ENCODE measurements around the gene OR9Q2.
"Not testable (repeated sequence)": the region's sequence is repeated elsewhere in the genome, so short reads cannot be mapped to it uniquely, and the experiment has no call there.

OR9Q2 gene

GRCh38 chr11:58199271-58199670 lies 10.4 kb downstream of the OR9Q2 start:
- no peak for TF ChIP-seq CTCF (IDR thresholded peaks at IDR 0.05; ENCODE audit: borderline replicate concordance, insufficient read depth, low read depth, low read length)
- H3K4me3 ChIP-seq (ENCODE audit: low read depth, low read length) = no peak overlapping the region

- TF ChIP-seq CTCF (IDR thresholded peaks at IDR 0.05; ENCODE audit: borderline replicate concordance, insufficient read depth, low read depth, low read length) = no peak
- no peak within 1 kb of the TSS for H3K4me3 ChIP-seq (ENCODE audit: low read depth, low read length)
Observed at GRCh38 chr11:58204042-58204441, 15.2 kb downstream of the OR9Q2 start, which contains the start of gene OR1S2. TSS of gene OR1S2 (minus strand) at chr11:58204142. CDS start at chr11:58204142, 0 bp downstream.

GRCh38 chr11:58212420-58212819 lies 23.6 kb downstream of the OR9Q2 start, which contains the start of gene OR1S1:
TSS of gene OR1S1 (plus strand) at chr11:58212720.
- not testable (repeated sequence) for H3K4me3 ChIP-seq (ENCODE audit: low read depth, low read length)

- no peak for TF ChIP-seq CTCF (IDR thresholded peaks at IDR 0.05; ENCODE audit: borderline replicate concordance, insufficient read depth, low read depth, low read length)
- H3K4me3 ChIP-seq (ENCODE audit: low read depth, low read length) = no peak overlapping the region
Observed at GRCh38 chr11:58216476-58216875, 27.6 kb downstream of the OR9Q2 start.

- H3K4me3 ChIP-seq (ENCODE audit: low read depth, low read length) = no peak overlapping the region
- TF ChIP-seq CTCF (IDR thresholded peaks at IDR 0.05; ENCODE audit: borderline replicate concordance, insufficient read depth, low read depth, low read length) = no peak
Observed at GRCh38 chr11:58222721-58223120, 33.9 kb downstream of the OR9Q2 start.

GRCh38 chr11:58227956-58228615 lies 39.2 kb downstream of the OR9Q2 start:
- no peak for TF ChIP-seq CTCF (IDR thresholded peaks at IDR 0.05; ENCODE audit: borderline replicate concordance, insufficient read depth, low read depth, low read length)
- no peak overlapping the region for H3K4me3 ChIP-seq (ENCODE audit: low read depth, low read length)
